Activated CD8-positive, alpha-beta memory T cell treated with anti-CD3 and anti-CD28 coated beads, Interleukin-2, amount 50 U/mL, for 24 hours (primary cell): ENCODE results near the gene ZNF543.
"Not testable (repeated sequence)": the region's sequence is repeated elsewhere in the genome, so short reads cannot be mapped to it uniquely, and the experiment has no call there.

Source experiments
- DNase-seq: peaks from one replicate; pipeline ENCODE4 v3.0.0-alpha.2; 2020; ENCODE audit errors: extremely low read depth

ZNF543 gene

DNA sequence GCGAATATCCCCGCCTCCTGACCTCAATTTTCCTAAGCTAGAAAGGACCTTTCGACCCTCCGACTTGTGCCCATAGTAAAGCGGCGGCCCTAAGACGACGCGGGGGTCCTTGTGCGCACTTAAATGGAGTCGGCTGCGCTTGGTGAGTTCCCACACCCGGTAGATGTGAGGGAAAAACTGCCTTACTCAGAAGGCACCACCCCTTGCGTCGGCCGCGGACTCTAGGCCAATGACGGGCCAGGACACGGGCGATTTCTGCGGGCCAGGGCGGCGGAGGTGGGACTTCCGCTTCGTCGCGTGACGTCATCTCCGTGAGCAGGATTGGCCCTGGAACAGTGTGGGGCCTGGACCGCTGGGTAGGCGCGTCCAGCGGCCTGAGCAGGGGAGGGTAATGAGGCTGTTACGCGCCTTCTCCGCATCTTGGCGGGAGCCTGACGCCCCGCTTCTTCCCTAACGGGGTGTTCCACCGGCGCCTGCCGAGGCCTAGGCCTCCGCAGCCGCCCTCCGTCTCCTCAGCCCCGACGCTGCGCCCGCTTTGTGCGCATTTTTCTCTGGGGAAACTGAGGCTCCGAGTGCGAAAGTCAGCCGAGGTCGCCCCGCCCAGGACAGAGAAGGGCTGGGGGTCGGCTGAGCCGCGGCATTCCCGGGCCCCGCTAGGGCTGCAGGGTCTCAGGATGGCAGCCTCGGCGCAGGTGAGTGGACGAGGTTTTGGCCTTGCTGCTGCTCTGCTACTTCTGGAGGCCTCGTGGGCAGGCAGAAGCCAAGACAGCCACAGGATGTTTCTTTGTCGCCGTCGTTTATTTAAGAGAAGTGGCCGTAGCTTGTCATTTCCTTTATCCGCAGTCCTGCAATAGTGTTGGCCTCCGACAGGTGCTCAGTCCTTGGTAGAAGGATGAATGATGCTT is at the start of gene ZNF543:
Gene ZNF543 (plus strand): TSS at position 293 of the 905 bp plus-strand sequence. CDS start 382 bp downstream, at position 675.
- DNase-seq, result peak; percentile 85

DNA sequence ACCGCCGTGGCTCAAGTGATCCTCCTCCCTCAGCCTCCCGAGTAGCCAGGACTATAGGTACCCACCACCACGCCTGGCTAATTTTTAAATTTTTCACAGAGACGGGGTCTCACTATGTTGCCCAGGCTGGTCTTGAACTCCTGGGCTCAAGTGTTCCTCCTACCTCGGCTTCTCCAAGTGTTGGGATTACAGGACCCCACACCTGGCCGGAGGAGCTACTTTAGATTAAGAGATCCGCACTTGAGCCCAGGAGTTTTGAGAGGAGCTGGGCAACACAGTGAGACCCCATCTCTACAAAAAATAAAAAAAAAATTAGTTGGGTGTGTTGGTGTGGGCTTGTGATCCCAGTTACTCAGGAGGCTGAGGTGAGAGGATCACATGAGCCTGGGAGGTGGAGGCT is 49.0 kb upstream of the ZNF543 start:
- no peak for DNase-seq

DNA sequence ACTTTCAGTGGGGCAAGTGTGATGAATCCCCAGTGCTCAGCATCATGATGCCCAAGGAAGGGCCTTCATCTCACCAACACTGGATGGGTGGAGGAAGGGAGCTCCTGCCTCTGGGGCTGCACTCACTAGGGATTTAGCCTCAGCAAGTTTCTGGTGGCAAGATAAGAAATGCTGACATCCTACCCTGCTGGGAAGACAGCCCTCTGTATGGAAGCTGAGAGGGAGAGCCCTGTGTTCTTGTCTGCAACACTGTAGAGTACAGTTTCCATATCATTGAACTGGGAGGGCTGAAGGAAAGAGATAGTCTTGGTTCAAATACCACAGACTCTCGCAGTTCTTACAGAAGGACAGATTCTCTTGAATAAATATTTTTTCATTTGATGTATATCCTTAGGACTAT is 47.3 kb upstream of the ZNF543 start:
- DNase-seq, result no peak

DNA sequence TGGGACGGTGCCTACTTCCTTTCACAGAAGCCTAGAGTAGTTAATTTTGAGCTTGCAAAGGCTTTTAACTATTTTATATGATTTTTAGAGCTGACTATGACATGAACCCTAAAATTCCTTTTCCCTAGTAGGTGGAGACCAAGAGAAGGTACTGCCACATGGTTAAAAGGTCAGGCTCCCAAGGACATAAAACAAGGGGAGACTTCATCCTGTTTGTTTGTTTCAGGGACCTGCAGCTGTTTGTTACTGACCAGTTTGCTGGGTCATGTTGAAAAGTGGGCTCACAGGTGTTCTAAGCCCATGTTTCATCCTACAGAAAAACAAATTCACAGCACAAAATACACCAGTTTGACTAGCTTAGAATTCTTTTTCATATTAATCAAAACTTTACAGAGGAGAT is 43.8 kb upstream of the ZNF543 start:
- DNase-seq, result no peak

DNA sequence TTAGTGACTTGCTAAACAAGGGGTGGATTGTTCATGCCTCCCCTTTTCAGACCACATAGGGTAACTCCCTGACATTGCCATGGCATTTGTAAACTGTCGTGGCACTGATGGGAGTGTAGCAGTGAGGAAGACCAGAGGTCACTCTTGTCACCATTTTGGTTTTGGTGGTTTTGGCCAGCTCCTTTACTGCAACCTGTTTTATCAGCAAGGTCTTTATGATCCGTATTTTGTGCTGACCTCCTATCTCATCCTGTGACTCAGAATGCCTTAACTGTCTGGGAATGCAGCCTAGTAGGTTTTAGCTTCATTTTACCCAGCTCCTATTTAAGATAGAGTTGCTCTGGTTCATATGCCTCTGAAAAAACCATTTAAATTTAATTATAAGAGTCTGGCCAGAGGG is 41.8 kb upstream of the ZNF543 start:
- not testable (repeated sequence) for DNase-seq

DNA sequence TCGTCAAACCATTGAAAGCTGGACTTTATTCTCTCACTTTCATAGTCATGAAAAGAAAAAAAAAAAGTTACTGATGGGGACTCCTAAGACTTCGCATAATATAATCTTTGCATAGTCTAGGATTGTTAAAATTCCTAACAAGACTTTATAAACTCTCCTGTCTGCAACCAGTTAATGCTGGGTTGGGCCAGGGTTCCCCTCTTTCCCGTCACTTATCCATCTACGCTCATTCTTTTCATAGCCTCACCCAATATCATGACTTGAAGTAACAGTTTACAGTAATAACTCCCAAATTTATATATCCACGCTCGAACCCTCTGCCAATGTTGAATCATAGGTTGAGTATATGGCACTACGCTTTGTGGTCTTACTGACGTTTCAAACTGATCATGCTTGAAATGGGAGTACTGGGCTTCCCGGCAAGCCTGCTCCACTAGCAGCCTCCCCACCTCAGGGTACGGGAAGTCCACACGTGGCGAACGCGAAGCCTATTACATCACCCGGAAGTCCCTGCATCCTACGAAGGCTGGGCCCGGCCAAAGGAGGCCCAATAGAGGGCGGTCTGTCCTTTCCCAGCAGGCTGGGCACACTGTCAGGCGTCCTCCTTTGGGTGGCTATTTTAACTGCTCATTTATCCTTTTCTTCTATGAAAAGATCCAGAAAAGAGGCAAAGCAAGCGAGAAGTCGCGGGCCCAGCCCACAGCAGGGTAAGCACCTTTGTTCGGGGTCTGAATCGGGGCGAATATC is 40.7 kb upstream of the ZNF543 start:
- DNase-seq, result peak; percentile 54

DNA sequence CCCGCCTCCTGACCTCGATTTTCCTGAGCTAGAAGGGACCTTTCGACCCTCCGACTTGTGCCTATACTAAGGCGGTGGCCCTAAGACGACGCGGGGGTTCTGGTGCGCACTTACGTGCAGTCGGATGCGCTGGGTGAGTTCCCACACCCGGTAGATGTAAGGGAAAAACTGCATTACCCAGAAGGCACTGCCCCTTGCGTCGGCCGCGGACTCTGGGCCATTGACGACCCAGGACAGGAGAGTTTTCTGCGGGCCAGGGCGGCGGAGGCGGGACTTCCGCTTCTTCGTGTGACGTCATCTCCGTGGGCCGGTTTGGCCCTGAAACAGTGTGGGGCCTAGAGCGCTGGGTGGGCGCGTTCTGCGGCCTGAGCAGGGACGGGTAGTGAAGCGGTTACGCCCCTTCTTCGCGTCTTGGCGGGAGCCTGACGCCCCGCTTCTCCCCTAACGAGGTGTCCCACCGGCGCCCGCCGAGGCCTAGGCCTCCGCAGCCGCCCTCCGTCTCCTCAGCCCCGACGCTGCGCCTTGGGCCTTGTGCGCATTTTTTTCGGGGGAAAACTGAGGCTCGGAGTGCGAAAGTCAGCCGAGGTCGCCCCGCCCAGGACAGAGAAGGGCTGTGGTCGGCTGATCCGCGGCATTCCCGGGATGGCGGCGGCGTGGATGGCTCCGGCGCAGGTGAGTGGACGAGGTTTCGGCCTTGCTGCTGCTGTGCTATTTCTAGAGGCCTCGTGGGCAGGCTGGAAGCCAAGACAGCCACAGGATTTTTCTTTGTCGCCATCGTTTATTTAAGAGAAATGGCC is 39.9 kb upstream of the ZNF543 start, which contains the start of gene ZNF460:
Gene ZNF460 (plus strand): TSS at position 321 of the 797 bp plus-strand sequence. CDS start 322 bp downstream, at position 643.
- peak; percentile 93 for DNase-seq

DNA sequence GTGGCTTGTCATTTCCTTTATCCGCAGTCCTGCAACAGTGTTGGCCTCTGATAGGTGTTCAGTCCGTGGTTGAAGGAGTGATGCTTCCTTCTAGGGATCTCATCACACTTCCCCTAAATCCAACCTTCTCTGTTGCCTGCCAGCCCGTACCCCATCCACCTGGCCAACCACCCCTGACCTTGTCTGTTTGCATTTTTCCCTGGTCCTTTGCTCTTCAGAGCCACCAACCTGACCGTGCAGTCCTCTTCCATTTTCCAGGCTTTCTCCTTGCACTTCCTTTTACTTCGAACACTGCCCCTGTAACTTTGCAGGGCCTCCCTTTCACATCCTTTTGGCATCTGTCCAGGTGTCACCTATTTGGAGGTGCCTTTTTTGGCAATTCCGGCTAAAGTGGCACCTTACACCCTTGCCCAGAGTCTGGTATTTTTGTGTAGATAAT is 39.3 kb upstream of the ZNF543 start:
- DNase-seq, result no peak

DNA sequence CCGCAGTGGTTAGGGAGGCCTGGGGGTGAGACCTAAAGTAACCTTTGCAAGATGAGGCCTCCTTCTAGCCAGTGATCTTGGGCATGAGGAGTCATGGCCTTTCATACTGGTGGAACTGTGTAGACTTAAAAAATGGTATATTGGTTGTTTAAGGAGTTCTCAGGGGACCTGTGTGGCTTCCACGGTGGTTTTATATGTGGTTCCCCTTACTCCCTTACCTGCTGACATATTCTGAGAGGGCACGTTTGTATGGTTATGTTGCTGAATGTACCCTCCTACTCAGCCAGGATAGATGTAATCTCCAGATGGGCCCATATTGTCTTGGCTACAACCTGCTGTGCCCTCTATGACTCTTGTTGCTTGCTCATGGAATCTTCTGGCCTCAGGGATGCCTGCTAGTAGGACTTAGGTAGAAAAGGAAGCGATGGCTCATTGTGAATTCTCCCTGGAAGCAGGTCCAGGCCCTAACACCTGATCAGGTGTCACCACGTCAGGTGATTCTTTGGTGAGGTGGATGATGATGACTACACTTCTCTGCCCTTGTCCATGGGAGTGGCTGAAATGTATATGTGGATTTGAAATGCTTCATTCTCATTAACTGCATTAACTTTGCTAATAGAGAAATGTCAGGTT is 38.1 kb upstream of the ZNF543 start:
- DNase-seq, result no peak

DNA sequence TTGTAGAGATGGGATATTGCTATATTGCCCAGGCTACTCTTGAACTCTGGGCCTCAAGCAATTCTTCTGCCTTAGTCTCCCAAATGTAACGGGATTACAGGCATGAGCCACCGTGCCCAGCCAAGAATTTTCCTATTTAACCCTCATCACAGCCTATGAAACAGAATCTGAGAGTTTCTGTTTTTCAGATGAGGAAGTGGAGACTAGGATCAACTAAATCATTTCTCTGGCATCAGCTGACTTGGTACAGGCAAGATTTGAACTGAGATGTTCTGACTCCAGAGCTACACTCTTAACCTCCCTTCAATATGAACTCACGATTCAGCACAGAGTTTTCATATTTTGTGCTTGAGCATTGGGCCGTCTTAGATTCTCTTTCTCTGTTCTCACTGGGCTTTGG is 31.9 kb upstream of the ZNF543 start:
- no peak for DNase-seq

DNA sequence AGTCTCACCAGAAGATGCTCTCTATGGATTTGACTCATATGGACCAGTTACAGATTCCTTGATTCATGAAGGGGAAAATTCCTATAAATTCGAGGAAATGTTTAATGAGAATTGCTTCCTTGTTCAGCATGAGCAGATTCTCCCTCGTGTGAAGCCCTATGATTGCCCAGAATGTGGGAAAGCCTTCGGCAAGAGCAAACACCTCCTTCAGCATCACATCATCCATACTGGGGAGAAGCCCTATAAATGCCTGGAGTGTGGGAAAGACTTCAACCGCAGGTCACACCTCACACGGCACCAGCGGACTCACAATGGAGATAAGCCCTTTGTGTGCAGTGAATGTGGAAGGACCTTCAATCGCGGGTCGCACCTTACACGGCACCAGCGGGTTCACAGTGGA is 29.3 kb upstream of the ZNF543 start:
- no peak for DNase-seq

DNA sequence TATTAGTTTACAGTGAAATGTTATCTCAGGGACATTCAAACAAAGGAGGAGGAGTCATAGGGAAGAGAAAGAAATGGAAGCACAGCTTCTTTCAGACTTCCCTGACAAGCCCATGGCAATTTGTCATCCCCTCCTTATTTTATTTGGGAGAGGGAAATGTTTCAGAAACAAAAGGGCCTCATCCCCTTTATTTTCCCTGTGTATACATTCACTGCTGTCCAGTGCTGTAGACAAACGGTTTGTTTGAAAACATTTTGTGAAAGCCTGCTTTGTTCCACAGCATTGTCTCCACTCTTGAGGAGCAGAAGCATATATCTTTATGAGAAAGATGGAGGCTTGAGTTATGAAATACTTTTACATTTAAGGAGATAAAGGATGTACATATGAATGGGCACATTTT is 27.7 kb upstream of the ZNF543 start:
- no peak for DNase-seq

DNA sequence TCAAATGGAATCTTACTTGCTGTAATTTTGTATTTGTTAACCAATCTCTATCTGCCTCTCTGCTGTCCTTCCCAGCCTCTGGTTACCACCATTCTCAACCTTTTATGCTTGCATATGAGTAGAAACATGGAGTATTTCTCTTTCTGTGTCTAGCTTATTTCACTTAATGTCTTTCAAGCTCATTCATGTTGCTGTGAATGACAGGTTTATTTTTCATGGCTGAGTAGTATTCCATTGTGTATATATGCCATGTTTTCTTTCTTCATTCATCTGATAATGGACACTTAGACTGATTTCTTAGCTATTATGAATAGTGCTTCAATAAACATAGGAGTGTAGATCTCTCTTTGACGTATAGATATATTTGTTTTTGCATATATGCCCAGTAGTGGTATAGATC is 26.6 kb upstream of the ZNF543 start:
- no peak for DNase-seq

DNA sequence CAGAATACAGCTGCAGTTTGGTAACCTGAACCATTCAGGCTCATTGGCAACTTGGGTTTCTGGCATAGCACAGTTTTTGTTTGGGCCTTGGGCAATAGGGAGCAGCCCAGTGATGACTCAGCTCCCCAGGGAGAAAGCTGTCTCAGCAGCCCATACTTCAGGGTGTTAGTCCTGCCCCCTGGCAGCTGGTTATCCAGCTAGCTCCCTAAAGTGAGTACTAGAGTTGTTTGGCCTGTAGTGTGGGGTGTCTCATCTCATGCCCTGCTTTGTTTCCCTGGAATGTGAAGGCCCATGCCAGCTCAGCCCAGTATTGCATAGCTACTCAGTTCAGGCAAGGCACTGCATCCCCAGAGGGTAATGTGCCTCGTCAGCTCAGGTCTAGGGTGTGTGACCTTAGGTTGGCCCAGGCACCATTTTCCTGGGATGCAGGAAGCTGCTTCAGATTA is 18.2 kb upstream of the ZNF543 start:
- DNase-seq, result no peak

DNA sequence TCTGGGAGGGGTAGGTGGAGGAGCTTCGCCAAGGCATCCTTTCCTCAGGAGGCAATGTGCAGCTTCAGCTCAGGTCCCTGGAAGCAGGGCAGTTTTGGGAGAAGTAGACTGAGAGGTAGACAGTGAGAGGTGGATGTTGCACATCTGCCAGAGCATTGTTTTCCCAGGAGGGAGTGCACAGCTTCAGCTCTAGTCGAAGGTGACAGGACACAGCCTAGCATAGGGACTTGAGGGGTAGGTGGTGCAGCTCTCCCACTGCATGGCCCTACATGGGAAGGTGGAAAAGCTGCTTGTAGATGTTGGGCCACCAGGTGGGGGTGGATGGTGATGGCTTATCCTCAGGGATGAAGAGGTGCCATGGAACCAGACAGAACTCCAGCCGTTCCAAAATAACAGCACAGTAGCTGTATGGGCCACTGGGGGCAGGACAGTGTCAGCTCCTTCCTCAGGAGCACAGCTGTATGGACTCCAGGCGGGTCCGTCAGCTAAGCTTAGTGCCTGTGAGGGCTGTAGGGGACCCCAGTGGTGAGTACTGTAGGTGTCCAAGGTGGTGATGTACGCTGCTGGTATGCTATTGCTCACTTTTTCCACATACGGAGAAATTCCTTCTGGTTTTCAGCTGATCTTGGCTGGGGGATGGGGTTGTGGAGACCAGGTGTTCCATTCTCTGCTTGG is 17.4 kb upstream of the ZNF543 start:
- DNase-seq, result no peak

DNA sequence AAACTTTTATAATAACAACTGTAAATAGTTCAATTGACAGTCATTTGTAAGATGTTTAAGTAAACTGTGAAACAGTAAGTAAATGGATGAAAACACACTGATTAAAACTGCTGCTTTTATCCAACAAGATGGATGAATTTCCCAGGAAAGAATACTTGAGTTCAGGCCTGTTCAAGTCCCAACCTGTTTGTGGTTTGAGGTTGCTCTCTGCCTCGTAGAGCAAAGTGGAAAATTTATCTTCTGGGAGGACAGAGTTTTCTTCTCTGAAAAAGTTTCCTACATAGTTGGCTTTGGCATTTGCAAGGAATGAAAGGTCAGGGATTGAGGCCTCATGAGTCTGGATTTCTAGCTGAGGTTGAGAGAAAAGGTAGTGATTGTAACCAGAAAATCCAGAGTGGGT is 15.2 kb upstream of the ZNF543 start:
- DNase-seq, result no peak

DNA sequence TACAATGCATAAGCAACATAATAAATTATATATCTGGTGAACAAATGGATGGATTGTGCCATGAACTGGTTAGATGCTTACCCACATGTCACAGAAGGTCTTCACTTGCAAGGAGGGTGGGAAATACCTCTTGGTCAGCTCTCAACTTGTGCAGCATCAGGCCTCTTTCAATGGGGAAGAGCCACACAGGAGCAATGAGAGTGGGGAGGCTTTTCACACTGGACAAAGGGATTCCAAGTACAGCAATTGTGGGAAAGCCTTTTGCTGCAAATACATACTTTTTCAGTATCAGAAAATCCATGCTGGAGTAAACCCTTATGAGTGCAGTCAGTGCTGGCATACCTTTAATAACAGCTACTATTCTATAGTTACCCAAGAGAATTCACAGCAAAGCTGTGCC is 11.8 kb upstream of the ZNF543 start:
- DNase-seq, result no peak

DNA sequence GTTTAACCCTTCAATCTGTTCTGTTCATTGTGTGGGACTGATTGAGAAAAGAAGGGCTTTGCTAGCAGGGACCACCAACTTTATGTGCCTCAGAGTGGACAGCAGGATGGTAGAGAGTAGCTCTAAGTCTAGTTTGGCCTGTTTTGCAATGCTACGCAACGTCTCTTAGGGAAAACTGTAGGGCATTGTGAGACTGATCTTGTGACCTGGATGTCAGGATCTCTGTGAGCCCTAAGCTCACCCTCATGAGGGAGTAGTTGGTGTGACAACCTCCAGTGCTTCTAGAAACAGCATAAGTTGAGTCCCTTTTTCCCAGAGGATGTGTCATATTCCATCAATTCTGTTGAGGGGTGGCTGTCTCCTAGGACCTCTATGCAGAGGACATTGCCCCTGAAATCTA is 9.5 kb upstream of the ZNF543 start:
- no peak for DNase-seq

DNA sequence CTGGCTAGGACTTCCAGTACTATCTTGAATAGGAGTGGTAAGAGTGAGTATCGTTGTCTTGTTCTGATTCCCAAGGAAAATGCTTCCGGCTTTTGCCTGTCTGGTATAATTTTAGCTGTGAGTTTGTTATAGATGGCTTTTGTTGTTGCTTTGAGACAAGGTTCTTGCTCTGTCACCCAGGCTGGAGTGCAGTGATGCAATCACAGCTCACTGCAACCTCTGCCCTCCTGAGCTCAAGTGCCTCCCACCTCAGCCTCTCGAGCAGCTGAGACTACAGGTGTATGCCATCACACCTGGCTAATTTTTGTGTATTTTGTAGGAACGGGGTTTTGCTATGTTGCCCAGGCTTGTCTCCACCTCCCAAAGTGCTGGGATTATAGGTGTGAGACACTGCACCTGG is 6.1 kb upstream of the ZNF543 start:
- DNase-seq, result no peak

DNA sequence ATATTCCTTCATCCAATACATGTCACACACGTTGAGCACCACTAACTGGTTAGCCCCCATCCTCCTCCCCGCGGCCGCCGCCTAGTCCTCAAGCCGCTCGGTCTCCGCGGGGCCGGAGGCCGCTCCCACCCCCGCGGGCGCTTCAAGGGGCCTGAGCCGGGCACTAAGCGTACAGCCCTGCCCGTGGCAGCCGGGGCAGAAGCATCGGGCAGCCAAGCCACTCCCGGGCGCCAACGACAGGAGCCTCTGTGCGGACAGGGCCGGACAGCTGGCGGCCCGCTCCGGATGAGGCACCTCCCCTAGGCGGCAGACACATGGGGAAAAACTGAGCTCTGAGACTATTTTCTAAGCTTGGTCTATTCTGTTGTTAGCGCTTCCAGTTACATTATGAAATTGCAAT is 2.8 kb upstream of the ZNF543 start:
- no peak for DNase-seq

DNA sequence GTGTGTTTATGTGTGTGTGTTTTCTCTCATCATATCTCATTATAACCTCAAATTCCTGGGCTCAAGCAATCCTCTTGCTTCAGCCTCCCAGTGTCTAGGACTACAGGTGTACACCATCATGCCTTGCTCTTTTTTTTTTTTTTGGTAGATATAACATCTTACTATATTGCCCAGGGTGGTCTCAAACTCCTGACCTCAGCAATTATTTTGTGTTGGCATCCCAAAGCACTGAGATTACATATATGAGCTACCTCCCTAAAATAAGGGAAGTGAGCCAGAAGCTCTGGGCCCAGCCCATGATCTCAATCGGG is 448 bp upstream of the ZNF543 start:
- DNase-seq, result no peak
